ENCODE data around the gene SREBF1. TPM values are rescaled to one million over a fixed set of nuclear protein-coding genes. Genes with fewer than 3 reads are reported as not detected.

SREBF1 gene
- total RNA-seq, 4 donors from 2014 or later: 16.1 to 90.7 (median 56.1) TPM

DNA sequence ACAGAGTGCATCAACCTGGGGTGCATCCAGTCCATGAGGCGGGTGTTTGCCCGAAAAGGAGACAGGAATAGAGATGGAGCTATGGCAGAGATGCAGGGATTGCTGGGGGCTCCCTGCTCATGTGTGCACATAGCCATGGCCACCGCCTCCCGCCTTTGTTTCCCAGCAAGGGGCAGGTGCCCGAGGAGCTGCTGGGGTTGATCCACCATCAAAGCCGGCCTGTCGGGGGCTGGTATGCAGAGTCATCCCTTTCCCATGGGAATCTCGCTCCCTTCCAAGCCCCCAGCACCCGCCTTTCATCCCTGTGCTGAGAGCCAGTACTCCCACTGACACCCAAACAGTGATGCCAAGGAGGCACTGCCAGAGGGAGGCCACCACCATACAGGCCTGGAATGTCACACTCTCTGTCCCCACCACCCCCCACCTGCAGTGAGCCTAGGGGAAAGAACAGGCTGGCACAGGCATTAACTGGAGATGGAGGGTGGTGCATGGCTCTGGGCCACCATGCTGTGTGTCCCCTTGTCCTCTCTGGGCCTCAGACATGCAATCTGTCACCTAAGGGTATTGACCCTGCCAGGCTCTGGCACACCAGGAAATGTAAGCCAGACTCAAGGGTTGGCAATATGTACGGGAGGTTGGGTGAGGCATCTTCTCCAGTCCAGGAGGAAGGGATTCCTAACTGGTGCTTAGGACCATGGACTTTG lies 65.1 kb downstream of the SREBF1 start:
- peak overlapping the region in 3 of 4 donors; percentile 22 to 90 (median 80) for H3K27ac ChIP-seq
- ATAC-seq: no peak
- peaks cover 3 to 87% (median 32%) of the 10 kb centered on the region in 3 donors for H3K4me1 ChIP-seq

DNA sequence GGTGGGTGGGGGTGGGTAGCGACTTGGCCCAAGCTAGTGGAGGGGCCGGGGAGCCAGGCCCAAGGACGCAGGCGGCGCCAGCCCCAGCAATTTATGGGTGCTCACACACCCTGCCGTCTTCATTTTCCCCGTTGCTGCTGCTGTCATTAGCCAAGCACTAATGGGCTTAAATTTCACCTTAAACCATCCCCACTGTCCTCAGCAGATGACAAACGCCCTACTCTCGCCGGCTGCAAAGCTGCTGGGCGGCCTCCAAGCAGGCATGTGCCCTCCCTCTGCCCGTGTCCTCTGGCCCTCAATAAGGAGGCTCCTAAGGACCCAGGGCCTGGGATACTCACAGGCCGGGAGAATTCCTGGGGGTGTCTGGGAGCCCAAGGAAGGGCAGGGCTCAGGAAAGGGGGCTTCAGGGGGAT lies 66.1 kb downstream of the SREBF1 start:
- no peak overlapping the region for H3K4me3 ChIP-seq
- WGBS, 2 donors (ENCODE audit: low coverage in 1 of 2): 51% methylated on average over 8 of the region's 13 CpGs; no CpG with 5 or more reads in 1 of the 2 donors
- H3K9me3 ChIP-seq: no peaks in the 10 kb centered on the region
- H3K27me3 ChIP-seq: no peaks in the 10 kb centered on the region
- H3K36me3 ChIP-seq: no peaks in the 10 kb centered on the region
- H3K4me1 ChIP-seq: peaks cover 3 to 93% (median 39%) of the 10 kb centered on the region in 3 donors
- peak overlapping the region; percentile 14 to 90 (median 80) for H3K27ac ChIP-seq
- TF ChIP-seq, protein P1, sequence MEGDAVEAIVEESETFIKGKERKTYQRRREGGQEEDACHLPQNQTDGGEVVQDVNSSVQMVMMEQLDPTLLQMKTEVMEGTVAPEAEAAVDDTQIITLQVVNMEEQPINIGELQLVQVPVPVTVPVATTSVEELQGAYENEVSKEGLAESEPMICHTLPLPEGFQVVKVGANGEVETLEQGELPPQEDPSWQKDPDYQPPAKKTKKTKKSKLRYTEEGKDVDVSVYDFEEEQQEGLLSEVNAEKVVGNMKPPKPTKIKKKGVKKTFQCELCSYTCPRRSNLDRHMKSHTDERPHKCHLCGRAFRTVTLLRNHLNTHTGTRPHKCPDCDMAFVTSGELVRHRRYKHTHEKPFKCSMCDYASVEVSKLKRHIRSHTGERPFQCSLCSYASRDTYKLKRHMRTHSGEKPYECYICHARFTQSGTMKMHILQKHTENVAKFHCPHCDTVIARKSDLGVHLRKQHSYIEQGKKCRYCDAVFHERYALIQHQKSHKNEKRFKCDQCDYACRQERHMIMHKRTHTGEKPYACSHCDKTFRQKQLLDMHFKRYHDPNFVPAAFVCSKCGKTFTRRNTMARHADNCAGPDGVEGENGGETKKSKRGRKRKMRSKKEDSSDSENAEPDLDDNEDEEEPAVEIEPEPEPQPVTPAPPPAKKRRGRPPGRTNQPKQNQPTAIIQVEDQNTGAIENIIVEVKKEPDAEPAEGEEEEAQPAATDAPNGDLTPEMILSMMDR (IDR thresholded peaks at IDR 0.05): no peak
- TF ChIP-seq POLR2A (IDR thresholded peaks at IDR 0.05) (no peak), EP300 (IDR thresholded peaks at IDR 0.05) (no peak), POLR2AphosphoS5 (IDR thresholded peaks at IDR 0.05) (no peak)
- no peak for ATAC-seq

More for the DNA sequence above, 65.1 kb downstream of the SREBF1 start:
- TF ChIP-seq POLR2AphosphoS5 (IDR thresholded peaks at IDR 0.05): no peak
- WGBS, 2 donors (ENCODE audit: low coverage in 1 of 2): 86% methylated on average over 4 of the region's 10 CpGs; no CpG with 5 or more reads in 1 of the 2 donors
- Histone ChIP-seq H3K4me3 (no peak overlapping the region), H3K27me3 (no peaks in the 10 kb centered on the region), H3K9me3 (no peaks in the 10 kb centered on the region), H3K36me3 (no peaks in the 10 kb centered on the region)

DNA sequence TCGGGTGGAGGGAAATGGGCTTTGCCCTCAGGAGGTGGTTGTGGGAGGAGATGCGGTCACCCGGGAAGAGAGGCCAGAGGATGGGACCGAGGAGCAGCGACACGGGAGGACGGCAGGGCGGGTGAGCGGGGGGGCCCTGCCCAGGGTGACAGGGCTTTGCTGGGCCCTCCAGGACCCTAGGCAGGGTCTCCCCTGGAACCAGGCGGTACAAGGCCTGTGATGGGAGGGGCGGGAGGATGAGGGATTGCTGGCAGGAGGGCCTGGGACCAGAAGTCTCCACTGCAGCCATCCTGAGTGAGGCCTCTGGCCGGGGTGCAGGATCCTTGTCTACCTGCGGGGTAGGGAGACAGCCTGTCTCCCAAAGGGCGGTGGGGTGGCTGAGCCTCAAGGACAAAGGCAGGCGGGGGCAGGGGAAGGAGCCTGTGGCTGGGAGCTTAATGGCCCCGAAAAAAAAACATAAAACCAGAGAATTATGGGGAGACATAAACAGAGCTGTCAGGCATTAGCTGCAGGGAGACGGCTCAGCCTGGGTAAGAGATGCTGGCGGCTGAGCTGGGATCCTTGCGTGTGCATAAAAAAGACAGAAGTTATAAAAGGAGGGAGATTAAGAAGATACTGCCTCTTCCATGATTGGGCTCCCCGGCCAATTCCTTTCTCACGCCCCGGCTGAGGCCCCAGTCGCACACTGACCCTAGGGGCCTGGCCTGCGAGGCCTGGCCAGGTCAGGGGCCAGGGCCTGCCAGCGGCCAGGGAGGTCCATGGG lies 66.7 kb downstream of the SREBF1 start:
- 32 to 64% methylated on average over 5 to 12 of the region's 25 CpGs for WGBS, 2 donors (ENCODE audit: low coverage in 1 of 2)
- ATAC-seq: no peak
- peaks cover 3 to 95% (median 39%) of the 10 kb centered on the region in 3 donors for H3K4me1 ChIP-seq

GRCh38 chr17:17768424-17769088 lies 68.2 kb downstream of the SREBF1 start:
- 27 to 68% methylated on average over 3 to 5 of the region's 14 CpGs for WGBS, 2 donors (ENCODE audit: low coverage in 1 of 2)
- ATAC-seq: peak; percentile 27
- H3K4me3 ChIP-seq: no peak overlapping the region
- TF ChIP-seq EP300 (IDR thresholded peaks at IDR 0.05) (no peak), POLR2A (IDR thresholded peaks at IDR 0.05) (no peak), POLR2AphosphoS5 (IDR thresholded peaks at IDR 0.05) (no peak)
- TF ChIP-seq, protein P1 (IDR thresholded peaks at IDR 0.05): no peak
- peak overlapping the region in 3 of 4 donors; percentile 80 to 90 (median 81) for H3K27ac ChIP-seq
- H3K36me3 ChIP-seq: no peaks in the 10 kb centered on the region
- no peaks in the 10 kb centered on the region for H3K27me3 ChIP-seq
- no peaks in the 10 kb centered on the region for H3K9me3 ChIP-seq
- peaks cover 3 to 87% (median 33%) of the 10 kb centered on the region in 3 donors for H3K4me1 ChIP-seq

More for the DNA sequence above, 66.7 kb downstream of the SREBF1 start:
- no peak overlapping the region for H3K4me3 ChIP-seq
- H3K27me3 ChIP-seq: no peaks in the 10 kb centered on the region
- H3K9me3 ChIP-seq: no peaks in the 10 kb centered on the region
- H3K27ac ChIP-seq: peak overlapping the region; percentile 14 to 90 (median 80)
- TF ChIP-seq EP300 (IDR thresholded peaks at IDR 0.05): no peak
- TF ChIP-seq, protein P1 (IDR thresholded peaks at IDR 0.05): no peak
- TF ChIP-seq POLR2A (IDR thresholded peaks at IDR 0.05): no peak
- TF ChIP-seq POLR2AphosphoS5 (IDR thresholded peaks at IDR 0.05): no peak
- H3K36me3 ChIP-seq: no peaks in the 10 kb centered on the region

- Histone ChIP-seq H3K27me3 (no peaks in the 10 kb centered on the region), H3K27ac (peak overlapping the region in 3 of 4 donors; percentile 80 to 90 (median 81)), H3K9me3 (no peaks in the 10 kb centered on the region), H3K36me3 (no peaks in the 10 kb centered on the region), H3K4me1 (peaks cover 3 to 87% (median 33%) of the 10 kb centered on the region in 3 donors), H3K4me3 (no peak overlapping the region)
- TF ChIP-seq EP300 (IDR thresholded peaks at IDR 0.05) (no peak), POLR2AphosphoS5 (IDR thresholded peaks at IDR 0.05) (no peak), POLR2A (IDR thresholded peaks at IDR 0.05) (no peak)
- TF ChIP-seq, protein P1 (IDR thresholded peaks at IDR 0.05): no peak
- 67 to 75% methylated on average over 1 to 2 of the region's 6 CpGs for WGBS, 2 donors (ENCODE audit: low coverage in 1 of 2)
- no peak for ATAC-seq
Measured at GRCh38 chr17:17767887-17768418, 68.8 kb downstream of the SREBF1 start.
